K562 (cell line): ENCODE data around the gene SLC6A6. TPM values are rescaled to one million over a fixed set of nuclear protein-coding genes. Genes with fewer than 3 reads are reported as not detected.

Experiments
- BRF1 ChIP-seq: IDR thresholded peaks from 3 replicates; pipeline ENCODE4 v1.6.1; 2011; ENCODE audit warnings: borderline replicate concordance, mild to moderate bottlenecking; ENCODE audit not compliant: insufficient read length; ENCODE audit errors: extremely low read depth
- C11orf30 ChIP-seq: fragments of 450-650 bp; IDR thresholded peaks from 2 replicates; pipeline ENCODE4 v1.6.1; 2016; ENCODE audit warnings: low read depth, mild to moderate bottlenecking
- DDX20 ChIP-seq: fragments of 450-650 bp; IDR thresholded peaks from 2 replicates; pipeline ENCODE4 v1.6.1; 2016; ENCODE audit warnings: missing genetic modification characterization, low read depth, mild to moderate bottlenecking, missing compliant biosample characterization, moderate library complexity
- IRF2 ChIP-seq: sonication (generic); formaldehyde crosslinking; IDR thresholded peaks from 2 replicates; pipeline ENCODE4 v1.8.1; 2022; ENCODE audit warnings: mild to moderate bottlenecking, missing genetic modification reagents
- JUN ChIP-seq, 2 experiments: sonication (generic) in 1 of 2; formaldehyde crosslinking in 1 of 2; IDR thresholded peaks; 2 replicates each; pipeline versions ENCODE4 v1.6.1 to v1.8.0; 2012 to 2022; ENCODE audit warnings: borderline replicate concordance in 2 of 2, mild to moderate bottlenecking in 2 of 2, improper control_type of control experiment in 1 of 2, low read depth in 1 of 2, low read length in 1 of 2, missing genetic modification reagents in 1 of 2
- MCM2 ChIP-seq: fragments of 450-650 bp; IDR thresholded peaks from 2 replicates; pipeline ENCODE4 v1.6.1; 2017; ENCODE audit warnings: low read depth, mild to moderate bottlenecking
- NR3C1 ChIP-seq: sonication (generic); formaldehyde crosslinking; IDR thresholded peaks from 2 replicates; pipeline ENCODE4 v1.8.1; 2022; ENCODE audit warnings: missing genetic modification reagents
- SNIP1 ChIP-seq: fragments of 450-650 bp; IDR thresholded peaks from 2 replicates; pipeline ENCODE4 v1.7.1; 2017; ENCODE audit warnings: low read depth, mild to moderate bottlenecking
- SP1 ChIP-seq: sonication (generic); formaldehyde crosslinking; IDR thresholded peaks from 2 replicates; pipeline ENCODE4 v1.8.1; 2022; ENCODE audit warnings: mild to moderate bottlenecking, missing genetic modification reagents
- TCF7 ChIP-seq: sonication (generic); IDR thresholded peaks from 2 replicates; pipeline ENCODE4 v1.6.1; 2016; ENCODE audit warnings: antibody characterized with exemption, borderline replicate concordance
- XRCC5 ChIP-seq: fragments of 200-400 bp; formaldehyde crosslinking; IDR thresholded peaks from 2 replicates; pipeline ENCODE4 v1.6.1; 2017; ENCODE audit warnings: low read depth, mild to moderate bottlenecking, low read length
- ZBTB1 ChIP-seq: sonication (generic); formaldehyde crosslinking; IDR thresholded peaks from 2 replicates; pipeline ENCODE4 v1.8.1; 2023; ENCODE audit warnings: missing genetic modification reagents, low read depth, mild to moderate bottlenecking, borderline replicate concordance
- ZNF699 ChIP-seq: fragments of 250-450 bp; sonication (Bioruptor Pico); IDR thresholded peaks from 2 replicates; pipeline ENCODE4 v1.8.0; 2021; ENCODE audit warnings: mild to moderate bottlenecking, moderate library complexity; ENCODE audit not compliant: insufficient replicate concordance
- polyA plus RNA-seq, 8 experiments: library from polyadenylated mRNA; depleted of rRNA in 4 of 8; stranded (reverse) in 5 of 8; unstranded in 3 of 8; fragments of >200 nt; fragmentation: Nextera tagmentation in 2 of 8; fragmentation: Illumina TruSeq in 1 of 8; extraction: Ambion mirVana in 2 of 8; extraction: Trizol in 1 of 8; gene quantifications; 2 replicates each; pipeline versions ENCODE4 v1.2.1 to v1.2.3, GENCODE V29; 2011 to 2014; ENCODE audit warnings: inconsistent platforms in 1 of 8, missing spikeins in 1 of 8
- total RNA-seq, 7 experiments: library from RNA; depleted of rRNA in 6 of 7; stranded (reverse); fragments of >200 nt in 6 of 7; fragmentation: Illumina TruSeq in 2 of 7; extraction: Trizol in 2 of 7; gene quantifications; 2 replicates each; pipeline versions ENCODE4 v1.2.1 to v1.2.3, GENCODE V29; 2011 to 2021; ENCODE audit warnings: low replicate concordance in 1 of 7

Gene SLC6A6
- total and polyA plus RNA-seq, 9 of the 15 experiments (the other 6 are each of a cell fraction or from before 2014, with no cell fraction given), result 12.3 to 203 (median 93.2) TPM

DNA sequence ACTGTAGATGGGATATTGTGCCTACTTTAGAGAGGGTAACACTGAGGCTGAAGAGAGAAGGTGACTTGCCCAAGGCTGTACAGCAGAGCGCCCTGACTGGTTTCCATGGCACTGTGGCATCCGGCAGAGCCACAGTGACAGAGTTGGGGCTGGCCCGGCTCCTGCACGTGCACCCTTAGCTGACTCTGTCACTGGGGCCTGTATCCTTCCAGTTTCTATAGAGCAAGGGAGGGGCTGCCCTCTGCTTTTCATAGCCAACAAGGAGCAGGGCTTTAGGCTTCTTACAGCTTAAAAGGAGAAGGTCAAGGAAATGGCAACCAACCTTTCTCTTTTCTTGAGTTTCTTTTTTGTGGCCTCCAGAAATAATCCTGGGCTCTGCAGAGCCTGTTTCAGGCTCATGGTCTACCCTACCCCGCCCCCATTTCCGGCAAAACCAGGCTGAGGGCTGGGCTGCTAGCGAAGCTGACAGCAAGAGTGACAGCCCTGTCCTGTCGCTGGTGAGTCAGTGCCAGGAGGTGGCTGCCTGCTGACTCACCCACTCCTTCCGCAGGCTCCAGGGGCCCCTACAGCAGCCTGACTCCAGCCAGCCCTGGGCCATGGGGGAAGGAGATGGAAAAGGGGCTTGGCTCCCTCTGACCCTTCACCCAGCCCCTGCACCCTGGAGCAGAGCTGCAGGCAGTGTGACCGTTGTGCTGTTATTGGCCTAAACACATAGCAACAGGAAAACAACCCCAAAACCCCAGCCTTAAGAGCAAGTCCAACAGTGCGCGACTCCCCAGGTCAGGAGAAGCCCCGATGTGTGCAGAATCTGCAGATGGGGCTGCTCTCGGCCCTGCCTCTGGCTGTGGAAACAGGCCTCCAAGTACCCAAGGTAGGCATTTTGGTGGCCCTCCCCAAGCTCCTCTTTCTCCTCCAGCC is 29.8 kb downstream of the SLC6A6 start (continued):
- TF ChIP-seq JUN (IDR thresholded peaks at IDR 0.05; ENCODE audit: borderline replicate concordance, low read depth, low read length), result peak; percentile 99
- TF ChIP-seq JUN (CRISPR knock-in tag; IDR thresholded peaks at IDR 0.05; ENCODE audit: borderline replicate concordance), result peak; percentile 95; the same call in 1 of the 2 replicates
- no peak for TF ChIP-seq TCF7
- no peak for TF ChIP-seq XRCC5
- no peak for TF ChIP-seq DDX20 (tag)
- no peak for TF ChIP-seq ZBTB1
- TF ChIP-seq C11orf30, result peak; percentile 92
- no peak for TF ChIP-seq SNIP1
- TF ChIP-seq IRF2, result no peak
- no peak; the same call in 1 of the 2 replicates for TF ChIP-seq SP1 (CRISPR knock-in tag)
- no peak for TF ChIP-seq MCM2
- TF ChIP-seq BRF1, result no peak
- no peak for TF ChIP-seq ZNF699 (CRISPR knock-in tag)
- no peak for TF ChIP-seq NR3C1 (CRISPR knock-in tag)
